ENCODE measurements around the gene ARHGEF38. TPM values are rescaled to one million over a fixed set of nuclear protein-coding genes. Genes with fewer than 3 reads are reported as not detected.
"Not testable (repeated sequence)": the region's sequence is repeated elsewhere in the genome, so short reads cannot be mapped to it uniquely, and the experiment has no call there.

Gene ARHGEF38
- total RNA-seq, 1 donor from 2014 or later: 1.3 TPM

GRCh38 chr4:105609819-105610218 lies 57.4 kb downstream of the ARHGEF38 start:
- DNase-seq: not testable (repeated sequence)

GRCh38 chr4:105613306-105613705 lies 60.9 kb downstream of the ARHGEF38 start:
- no peak for DNase-seq

GRCh38 chr4:105619188-105619931 lies 66.9 kb downstream of the ARHGEF38 start:
- peak; percentile 70 for DNase-seq

GRCh38 chr4:105620640-105621323 lies 68.4 kb downstream of the ARHGEF38 start:
- no peak for DNase-seq

- peak; percentile 49 for DNase-seq
Measured at GRCh38 chr4:105622269-105622668, 69.8 kb downstream of the ARHGEF38 start.

- no peak for DNase-seq
Measured at GRCh38 chr4:105623099-105623498, 70.7 kb downstream of the ARHGEF38 start.

GRCh38 chr4:105624530-105624929 lies 72.1 kb downstream of the ARHGEF38 start:
- peak; percentile 92 for DNase-seq

- DNase-seq: no peak
Measured at GRCh38 chr4:105625214-105625613, 72.8 kb downstream of the ARHGEF38 start.

- DNase-seq: no peak
Measured at GRCh38 chr4:105626846-105627245, 74.4 kb downstream of the ARHGEF38 start.

- no peak for DNase-seq
Measured at GRCh38 chr4:105627620-105628019, 75.2 kb downstream of the ARHGEF38 start.

GRCh38 chr4:105630670-105631655 lies 78.5 kb downstream of the ARHGEF38 start:
- DNase-seq: no peak

GRCh38 chr4:105631818-105632400 lies 79.5 kb downstream of the ARHGEF38 start:
- DNase-seq: no peak

- DNase-seq: no peak
Measured at GRCh38 chr4:105632599-105632998, 80.2 kb downstream of the ARHGEF38 start.

- DNase-seq: no peak
Measured at GRCh38 chr4:105633241-105633640, 80.8 kb downstream of the ARHGEF38 start.

- DNase-seq: no peak
Measured at GRCh38 chr4:105634402-105635080, 82.1 kb downstream of the ARHGEF38 start.

GRCh38 chr4:105637408-105638176 lies 85.2 kb downstream of the ARHGEF38 start:
- DNase-seq: peak; percentile 68

GRCh38 chr4:105641845-105642244 lies 89.4 kb downstream of the ARHGEF38 start:
- DNase-seq: no peak

GRCh38 chr4:105644257-105644656 lies 91.8 kb downstream of the ARHGEF38 start:
- no peak for DNase-seq

GRCh38 chr4:105645440-105645839 lies 93.0 kb downstream of the ARHGEF38 start:
- DNase-seq: no peak

GRCh38 chr4:105650190-105650589 lies 97.8 kb downstream of the ARHGEF38 start:
- DNase-seq: no peak

GRCh38 chr4:105651884-105652283 lies 99.5 kb downstream of the ARHGEF38 start:
- DNase-seq: no peak
